Pulmonary artery endothelial cell (primary cell): ENCODE data around the gene NUP58. TPM values are rescaled to one million over a fixed set of nuclear protein-coding genes. Genes with fewer than 3 reads are reported as not detected.

Experiments
- DNase-seq: peaks from one replicate; pipeline ENCODE4 v3.0.0-alpha.2; 2011; ENCODE audit warnings: low read depth, low spot score
- total RNA-seq: library from RNA; depleted of rRNA; stranded (reverse); fragments of >200 nt; gene quantifications from 2 replicates; pipeline ENCODE4 v1.2.3, GENCODE V29; 2014

Gene NUP58, protein sequence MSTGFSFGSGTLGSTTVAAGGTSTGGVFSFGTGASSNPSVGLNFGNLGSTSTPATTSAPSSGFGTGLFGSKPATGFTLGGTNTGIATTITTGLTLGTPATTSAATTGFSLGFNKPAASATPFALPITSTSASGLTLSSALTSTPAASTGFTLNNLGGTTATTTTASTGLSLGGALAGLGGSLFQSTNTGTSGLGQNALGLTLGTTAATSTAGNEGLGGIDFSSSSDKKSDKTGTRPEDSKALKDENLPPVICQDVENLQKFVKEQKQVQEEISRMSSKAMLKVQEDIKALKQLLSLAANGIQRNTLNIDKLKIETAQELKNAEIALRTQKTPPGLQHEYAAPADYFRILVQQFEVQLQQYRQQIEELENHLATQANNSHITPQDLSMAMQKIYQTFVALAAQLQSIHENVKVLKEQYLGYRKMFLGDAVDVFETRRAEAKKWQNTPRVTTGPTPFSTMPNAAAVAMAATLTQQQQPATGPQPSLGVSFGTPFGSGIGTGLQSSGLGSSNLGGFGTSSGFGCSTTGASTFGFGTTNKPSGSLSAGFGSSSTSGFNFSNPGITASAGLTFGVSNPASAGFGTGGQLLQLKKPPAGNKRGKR
- total RNA-seq, result 56.7 and 71.3 TPM in 2 replicates

DNA sequence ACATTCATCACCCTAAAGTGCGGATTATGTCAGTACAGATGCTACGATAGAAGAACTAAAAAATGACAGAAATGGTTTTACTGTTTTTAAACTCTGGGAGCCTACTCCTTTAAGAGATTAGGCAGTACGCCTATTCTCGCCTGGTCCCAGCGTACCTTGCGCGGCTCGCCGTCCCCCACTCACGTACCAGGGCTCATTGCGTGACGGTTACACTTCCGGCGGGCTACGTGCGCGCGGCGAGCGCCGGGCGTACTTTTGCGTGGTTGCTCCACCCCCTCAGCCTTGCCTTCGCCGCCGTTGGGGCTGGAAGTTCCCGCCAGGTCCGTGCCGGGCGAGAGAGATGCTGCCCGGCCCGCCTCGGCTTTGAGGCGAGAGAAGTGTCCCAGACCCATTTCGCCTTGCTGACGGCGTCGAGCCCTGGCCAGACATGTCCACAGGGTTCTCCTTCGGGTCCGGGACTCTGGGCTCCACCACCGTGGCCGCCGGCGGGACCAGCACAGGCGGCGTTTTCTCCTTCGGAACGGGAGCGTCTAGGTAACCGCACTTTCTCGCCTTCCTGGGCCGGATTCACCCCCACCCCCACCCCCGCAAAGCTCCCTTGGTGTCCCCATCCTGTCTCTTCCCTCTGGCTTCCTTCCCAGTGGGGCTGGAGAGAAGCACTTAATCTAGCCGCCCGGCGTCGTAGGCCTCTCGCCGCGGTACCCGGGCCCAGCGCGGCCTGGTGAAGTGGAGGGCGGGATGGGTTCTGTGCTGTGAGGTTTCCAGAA, at the start of gene NUP58:
TSS of gene NUP58 (plus strand) at position 279 of the 767 bp plus-strand sequence. CDS start at position 428, 149 bp downstream.
- peak; percentile 80 for DNase-seq

DNA sequence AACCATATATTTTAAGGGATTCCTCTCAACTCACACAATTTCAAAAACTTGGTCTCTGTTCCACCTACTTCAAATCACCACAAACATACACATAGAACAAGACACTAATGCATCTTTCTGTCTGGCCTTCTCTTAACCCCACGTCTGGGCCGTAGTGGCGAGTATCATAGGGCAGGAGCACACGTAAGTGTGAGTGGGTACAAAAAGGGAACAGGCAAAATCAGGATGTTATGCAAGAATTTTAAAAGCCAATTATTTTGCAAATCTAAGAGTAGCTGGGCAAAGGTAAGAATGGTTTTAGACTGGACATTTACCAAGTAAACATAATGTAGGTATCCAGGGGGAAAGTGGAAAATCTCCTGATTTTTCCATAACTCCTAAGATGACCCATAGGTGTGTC, 49.2 kb upstream of the NUP58 start:
- DNase-seq, result no peak

DNA sequence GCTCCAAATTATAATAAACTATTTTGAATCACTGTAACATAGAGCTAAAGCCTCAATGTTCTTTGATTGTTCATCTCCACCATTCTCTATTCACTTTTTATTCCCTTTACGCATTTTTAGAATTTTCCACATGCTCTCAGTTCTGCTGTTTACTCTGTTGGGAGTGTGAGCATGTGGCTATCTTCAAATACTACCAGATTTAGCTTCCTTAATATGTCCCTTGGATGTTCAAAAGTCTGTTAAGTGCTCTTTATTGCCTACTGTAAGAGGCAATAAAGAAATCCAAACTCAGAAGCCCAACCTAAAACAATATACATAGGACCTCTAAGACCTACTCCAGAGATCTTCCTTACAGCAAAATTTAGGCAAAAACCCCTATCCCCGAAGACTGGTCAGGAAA, 48.7 kb upstream of the NUP58 start:
- no peak for DNase-seq

DNA sequence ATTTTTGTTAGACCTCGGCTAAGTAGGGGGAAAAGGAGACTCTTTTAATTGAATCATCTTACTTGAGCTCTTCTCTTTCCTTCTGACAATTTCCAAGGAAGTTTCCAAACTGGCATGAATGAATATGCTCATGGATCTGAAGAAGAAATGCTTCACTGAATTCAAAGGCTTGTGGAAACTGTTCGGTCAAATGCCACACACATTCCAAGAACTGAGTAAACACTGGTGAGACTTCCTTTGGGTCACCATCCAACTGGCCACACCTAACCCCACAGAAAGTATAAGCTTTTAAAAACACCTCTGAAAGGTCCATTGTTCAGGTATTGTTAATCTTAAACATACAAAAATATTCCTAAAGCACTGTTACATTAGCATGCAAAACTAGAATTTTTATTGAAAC, 47.7 kb upstream of the NUP58 start:
- DNase-seq, result no peak

DNA sequence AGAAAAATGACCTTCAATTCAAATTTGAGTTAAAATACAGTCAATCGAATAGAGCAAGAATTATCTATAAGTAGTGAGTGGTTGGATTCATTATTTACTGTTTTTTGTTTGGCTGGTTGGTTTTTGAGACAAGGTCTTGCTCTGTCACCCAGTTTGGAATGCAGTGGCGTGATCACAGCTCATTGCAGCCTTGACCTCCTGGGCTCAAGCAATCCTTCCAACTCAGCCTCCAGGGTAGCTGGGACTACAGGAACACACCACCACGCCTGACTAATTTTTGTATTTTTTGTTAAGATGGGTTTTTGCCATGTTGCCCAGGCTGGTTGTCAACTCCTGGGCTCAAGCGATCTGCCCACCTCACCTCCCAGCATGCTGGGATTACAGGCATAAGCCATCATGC, 39.2 kb upstream of the NUP58 start:
- DNase-seq, result no peak

DNA sequence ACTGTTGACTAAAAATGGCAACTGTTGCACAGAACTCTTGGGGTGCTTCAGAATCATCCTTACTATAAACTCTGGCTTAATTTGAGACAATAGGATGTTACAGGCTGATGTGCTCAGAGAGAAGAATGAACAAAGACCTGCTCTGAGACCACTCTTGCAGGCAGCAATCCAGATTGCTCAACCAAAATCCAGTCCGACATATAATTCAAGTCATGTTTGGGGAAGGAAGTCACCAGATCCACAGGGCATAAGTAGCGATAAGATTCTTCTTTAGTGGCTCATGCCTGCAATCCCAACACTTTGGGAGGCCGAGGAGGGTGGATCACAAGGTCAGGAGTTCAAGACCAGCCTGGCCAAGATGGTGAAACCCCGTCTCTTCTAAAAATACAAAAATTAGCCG, 34.7 kb upstream of the NUP58 start:
- no peak for DNase-seq

DNA sequence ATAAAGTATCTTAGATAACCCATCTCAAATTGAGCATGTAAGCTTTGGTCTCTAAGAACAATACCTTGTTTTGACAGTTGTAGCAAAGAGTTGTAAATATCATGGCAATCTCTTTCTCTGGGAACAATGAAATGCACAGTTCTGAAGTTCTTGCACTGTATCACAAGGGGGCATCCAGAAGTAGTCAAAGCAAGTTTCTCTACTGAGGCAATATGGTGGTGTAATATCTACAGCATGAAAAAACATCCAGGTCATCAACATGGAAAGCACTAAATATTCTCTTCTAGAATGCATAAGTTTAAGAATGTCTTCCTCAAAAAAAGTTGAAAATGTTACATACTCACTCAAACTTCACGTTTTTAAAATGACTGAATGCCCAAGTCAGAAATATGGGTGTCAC, 33.7 kb upstream of the NUP58 start:
- no peak for DNase-seq

DNA sequence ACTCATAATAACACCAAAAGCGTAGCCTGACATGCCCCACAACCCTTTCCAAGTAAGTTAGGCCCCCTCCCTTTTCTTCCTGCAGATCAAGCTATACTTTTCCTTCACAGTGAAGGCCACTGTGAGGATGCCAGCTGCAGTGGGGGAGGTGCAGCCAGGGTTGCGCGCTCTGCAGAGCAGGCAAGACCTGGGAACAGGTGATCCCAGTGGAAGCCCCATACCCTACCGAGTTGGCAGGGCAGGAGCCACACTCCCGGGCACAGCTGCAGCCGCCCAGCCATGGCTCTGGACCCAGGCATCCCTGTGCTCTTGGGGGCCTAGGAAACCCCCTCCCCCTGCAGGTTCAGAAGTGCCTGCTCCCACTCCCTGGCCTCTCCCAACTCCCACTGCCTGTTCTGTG, 32.9 kb upstream of the NUP58 start:
- DNase-seq, result no peak

DNA sequence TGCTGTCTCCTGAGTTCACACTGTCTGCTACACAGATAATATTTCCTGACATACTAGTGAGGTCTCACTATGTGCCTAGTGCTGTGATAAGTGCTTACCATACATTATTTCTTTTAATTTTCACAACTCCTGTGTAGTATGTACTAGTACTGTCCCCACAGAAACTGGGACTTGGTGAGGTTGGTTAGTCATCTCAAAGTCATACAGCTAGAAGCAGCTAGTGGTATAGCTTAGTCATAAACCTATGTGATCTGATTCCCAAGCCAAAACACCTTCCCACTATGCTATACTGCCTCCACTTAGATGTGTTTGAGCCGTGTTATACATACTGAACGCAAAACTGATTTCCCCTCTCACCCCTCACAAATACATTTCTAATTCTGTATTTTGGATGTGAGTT, 24.7 kb upstream of the NUP58 start:
- no peak for DNase-seq

DNA sequence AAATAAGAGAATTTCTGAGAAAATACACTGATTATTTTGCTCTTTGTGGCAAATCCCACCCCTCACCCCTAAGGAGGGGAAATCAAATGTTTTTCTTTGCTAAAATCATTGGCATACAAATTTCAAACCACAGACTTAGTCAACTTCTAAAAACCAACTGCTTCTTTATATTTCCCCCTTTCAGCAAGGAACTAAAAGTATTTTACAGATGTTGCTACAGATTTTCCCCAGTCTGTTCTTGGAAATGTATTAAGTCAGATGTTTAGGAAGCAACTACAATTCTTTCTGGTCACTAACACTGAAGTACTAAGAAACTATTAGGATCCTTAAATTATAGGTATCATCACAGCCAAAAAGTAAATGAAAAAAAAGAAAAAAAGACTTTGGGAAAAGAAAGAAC, 21.0 kb upstream of the NUP58 start:
- no peak for DNase-seq

DNA sequence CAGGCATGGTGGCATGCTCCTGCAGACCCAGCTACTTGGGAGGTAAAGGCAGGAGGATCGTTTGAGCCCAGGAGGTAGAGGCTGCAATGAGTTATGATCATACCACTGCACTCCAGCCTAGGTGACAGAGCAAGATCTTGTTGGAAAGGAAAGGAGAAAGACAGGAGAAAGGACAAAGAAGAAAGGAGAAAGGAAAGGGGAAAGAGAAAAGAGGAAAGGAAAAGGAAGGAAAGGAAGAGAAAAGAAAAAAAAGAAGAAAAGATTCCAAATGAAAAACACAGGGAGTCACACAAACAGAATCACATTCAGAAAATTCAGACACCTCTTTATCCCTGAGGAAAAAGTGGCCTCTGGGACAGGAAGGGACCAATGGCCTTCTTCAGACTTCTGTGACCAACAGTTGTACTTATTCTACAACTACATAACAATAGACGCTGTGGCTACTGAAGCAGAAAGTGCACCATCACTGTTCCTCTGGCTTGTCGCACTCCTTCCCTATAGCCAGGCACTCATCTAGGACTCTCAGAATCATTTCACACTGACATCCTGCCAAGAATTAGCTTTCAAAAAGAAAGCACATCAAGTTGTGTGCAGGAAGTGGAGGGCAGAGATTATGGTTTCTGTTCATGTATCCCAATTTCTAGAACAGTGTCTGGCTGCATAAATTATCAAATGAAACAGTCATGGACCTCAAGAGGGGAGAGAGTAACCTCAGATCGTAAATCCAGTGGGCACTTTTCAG, 20.1 kb upstream of the NUP58 start:
- DNase-seq, result no peak

DNA sequence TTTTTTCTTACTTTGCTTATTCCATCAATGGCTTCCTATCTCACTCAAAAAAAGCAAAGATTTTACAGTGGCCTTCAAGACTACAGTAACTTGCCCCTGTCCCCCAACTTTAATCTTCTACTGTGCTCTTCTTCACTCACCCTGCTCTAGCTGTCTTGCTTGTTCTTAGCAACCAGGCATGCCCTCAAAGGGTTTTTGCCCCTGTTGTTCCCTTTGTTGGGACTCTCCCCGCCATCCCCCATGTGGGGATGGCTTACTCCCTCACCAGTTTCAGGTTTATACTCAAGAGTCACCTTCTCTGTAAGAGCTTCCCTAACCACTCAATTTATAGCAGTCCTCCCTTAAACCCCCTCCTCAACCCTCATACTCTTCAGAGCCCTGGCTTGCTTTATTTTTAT, 19.5 kb upstream of the NUP58 start:
- no peak for DNase-seq

DNA sequence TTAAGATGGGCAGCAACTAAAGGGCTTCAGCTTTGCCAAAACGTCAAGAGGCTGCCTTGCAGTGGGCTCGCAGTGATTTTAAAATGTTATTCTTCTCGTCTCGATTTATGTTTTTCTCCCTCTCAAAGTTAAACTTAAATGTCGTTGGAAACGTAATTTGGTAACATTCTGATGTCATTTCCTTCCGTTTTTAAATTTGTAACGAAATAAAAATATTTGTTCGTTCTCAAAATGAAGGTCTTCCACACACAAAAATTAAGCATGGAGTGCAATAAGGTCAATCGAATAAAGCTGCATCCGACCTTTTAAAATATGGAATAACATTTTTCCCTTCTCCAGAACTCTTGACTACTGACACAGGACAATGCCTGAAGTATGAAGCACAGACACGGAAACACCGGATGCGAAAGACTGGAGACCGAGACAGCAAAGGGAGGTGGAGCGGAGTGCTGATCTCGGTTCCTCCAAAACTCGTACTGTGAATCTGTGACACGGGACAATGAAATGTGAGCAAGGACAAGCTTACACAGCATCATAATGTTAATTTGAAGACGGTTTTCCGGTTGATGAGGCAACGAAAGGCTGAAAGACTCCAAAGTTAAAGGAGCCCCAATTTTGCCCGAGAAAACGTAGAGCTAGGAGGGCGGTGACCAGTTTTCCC, 15.0 kb upstream of the NUP58 start:
- no peak for DNase-seq

DNA sequence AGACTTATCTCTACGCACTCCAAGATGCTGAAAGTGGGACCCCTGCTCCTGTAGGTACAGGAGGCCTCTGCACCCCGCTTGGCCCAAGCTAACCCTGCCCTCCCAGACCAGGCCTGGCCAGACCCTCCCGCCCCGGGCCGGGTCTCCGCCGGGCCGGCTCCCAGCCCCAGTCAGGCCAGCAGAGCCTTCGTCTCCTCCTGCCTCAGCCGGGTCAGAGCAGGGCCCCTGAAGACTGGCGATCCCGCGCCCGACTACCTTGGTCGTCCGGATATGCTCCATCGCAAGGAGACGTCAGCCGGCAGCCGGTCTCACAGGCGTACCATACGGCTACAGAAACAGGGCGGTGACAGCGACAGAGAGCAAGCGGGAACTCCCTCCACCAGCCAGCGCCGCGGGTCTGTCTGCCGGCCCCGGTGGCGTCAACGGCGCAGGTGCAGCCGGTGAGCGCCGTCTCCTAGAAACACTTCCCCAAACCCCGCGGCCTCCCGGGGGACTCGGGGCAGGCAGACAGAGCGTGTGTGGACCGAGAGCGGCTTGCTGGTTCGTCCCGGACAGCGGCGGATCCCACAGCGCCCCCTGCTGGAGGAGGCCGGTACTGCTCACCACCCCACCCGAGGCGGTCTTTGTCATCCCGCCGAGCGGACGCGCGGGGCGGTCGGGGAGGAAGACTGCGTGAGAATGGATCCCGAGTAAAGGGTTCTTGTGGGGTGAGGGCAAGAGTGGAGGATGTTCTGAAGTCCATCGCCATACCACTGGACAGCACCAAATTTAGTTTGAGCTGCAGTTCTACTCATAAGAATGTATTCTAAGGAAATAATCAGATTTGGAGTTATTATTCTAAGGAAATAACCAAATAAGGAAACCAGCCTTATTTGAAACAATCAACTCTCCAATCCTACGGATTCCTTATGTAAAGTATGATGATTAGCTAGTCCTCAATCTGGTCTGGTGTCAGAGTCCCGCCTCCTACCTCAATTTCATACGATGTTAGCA, 14.2 kb upstream of the NUP58 start, which contains the start of gene MTMR6:
TSS of gene MTMR6 (minus strand) at position 520 of the 993 bp plus-strand sequence. CDS start at position 279, 241 bp downstream.
- peak; percentile 67 for DNase-seq

DNA sequence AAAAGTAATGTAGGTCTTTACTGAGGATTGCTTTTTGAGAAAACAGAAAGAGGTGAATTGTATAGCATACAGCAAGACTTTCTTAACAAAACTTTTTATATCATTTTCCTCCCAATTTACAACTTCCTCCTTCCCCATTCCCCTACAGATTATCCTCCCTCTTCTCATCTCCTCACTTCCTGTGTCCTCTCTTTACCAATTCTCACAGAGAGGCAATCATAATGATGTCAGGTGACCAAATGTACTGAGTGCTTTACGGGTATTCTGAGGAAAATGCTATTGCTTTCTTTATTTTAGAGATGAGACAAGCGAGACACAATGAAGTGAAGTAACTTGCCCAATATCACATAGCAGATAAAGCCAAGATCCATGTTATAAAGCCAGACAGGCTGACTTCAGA, 12.5 kb upstream of the NUP58 start:
- DNase-seq, result no peak

DNA sequence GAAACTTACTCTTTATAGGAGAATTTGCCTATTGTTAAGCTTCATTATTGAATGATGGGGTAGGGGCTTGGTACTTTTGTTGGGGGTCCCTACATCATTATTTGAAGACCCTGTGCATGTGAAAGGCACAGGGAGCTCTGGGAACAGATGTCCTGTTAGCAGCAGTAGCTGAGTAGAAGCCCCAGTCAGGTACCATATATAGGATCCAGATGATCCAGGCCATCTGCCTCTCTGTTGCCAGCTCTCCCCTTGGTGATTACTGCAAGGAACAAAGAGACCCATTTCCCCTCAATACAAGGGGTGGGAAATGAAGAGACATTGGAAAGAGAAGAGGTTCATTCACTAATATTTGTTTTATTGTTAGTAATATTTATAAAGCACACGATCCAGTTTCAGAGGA, 9.7 kb upstream of the NUP58 start:
- DNase-seq, result no peak

DNA sequence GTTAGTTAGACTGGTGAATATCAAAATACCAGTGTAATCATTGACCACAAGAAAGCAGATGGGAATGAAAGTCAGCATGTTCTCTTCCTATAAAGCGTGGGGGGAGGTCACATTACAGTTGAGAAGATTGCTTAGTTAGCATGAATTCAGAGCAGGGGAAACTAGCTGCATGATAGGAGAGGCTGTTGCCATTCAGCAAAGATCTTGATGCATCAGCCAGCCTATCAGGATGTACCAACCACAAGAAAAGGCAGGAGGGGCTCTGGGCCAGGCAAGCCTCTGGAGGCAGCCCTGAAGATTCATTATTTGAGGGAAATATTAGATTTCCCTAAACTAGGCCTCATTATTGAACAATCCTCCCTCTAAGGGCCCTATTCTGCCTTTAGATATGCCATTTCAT, 9.1 kb upstream of the NUP58 start:
- DNase-seq, result no peak

DNA sequence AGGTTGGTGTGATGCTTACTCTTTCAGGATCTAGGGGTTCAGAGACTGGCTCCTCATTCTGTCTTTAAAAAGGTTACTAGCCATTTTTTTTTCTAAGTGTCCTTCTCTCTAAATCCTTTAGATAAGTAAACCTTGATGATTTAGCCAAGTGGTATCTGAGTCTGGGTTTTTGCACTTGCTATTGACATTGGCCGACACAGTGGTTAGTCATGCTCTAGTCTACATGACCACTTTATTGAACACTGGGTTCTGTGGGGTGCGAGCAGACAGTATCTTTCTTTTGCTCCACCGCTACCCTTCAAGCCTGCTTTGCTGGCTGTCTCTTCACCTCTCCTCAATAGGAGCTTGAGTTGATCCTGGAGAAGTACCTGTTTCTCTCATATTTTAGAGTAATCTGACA, 6.2 kb upstream of the NUP58 start:
- no peak for DNase-seq

DNA sequence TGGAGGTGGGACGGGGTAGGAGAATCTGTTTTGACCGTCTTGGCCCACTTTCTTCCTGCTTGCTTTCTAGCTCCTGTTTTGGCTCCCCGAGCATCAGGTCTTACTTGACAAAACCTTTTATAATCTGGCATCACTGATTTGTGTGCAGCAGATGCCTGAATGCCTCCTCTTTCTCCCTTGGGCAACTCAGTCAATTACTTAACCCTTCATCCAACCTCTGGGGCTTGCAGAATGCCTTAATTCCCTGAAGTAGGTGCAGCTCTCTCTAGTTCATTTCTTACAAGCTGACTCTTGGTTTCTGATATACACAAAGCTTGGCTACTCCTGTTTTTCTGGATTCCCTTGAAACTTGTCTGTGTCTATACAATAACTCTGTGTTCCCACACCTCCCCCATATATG, 5.7 kb upstream of the NUP58 start:
- DNase-seq, result no peak

DNA sequence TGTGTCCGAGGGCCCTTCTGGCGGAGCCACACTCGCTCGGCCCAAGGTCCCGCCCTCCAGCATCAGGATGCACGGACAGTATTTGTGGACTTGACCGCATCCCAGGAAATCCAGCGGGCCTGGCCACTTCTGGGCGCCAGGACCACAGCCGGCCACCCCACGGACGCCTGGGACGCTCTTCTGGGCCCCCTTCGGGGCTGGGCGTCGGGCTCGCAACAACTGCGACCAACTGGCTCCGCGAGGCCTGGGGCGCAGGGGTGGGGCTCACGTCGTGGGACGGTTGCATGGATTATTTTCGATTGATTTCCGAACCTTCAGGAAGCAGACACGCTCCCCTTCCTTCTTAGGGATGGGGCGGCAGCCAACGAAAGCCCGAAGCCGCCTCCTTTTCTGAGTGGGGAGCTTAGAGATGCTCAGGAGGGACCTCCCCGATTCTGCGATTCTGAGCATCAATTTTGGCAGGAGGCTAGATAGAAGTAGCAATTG, 521 bp upstream of the NUP58 start:
- no peak for DNase-seq
